Type B pancreatic cell (in vitro differentiated cells): ENCODE data around the gene ZNF804A. TPM values are rescaled to one million over a fixed set of nuclear protein-coding genes. Genes with fewer than 3 reads are reported as not detected.

Experiments
- DNase-seq: peaks from one replicate; pipeline ENCODE4 v3.0.0; 2021; ENCODE audit warnings: mixed read lengths; ENCODE audit not compliant: unreplicated experiment; ENCODE audit errors: extremely low spot score
- H3K27ac Mint-ChIP-seq: 2 replicates; pipeline ENCODE4 v1.8.0; 2021; ENCODE audit warnings: mild to moderate bottlenecking, mixed read lengths
- H3K27me3 Mint-ChIP-seq: 2 replicates; pipeline ENCODE4 v1.8.0; 2021; ENCODE audit warnings: mixed read lengths
- H3K36me3 Mint-ChIP-seq: 2 replicates; pipeline ENCODE4 v1.8.0; 2021; ENCODE audit warnings: mixed read lengths
- H3K4me1 Mint-ChIP-seq: one replicate; pipeline ENCODE4 v1.8.0; 2021; ENCODE audit warnings: mixed read lengths; ENCODE audit not compliant: unreplicated experiment
- H3K4me3 Mint-ChIP-seq: 2 replicates; pipeline ENCODE4 v1.8.0; 2021; ENCODE audit warnings: mild to moderate bottlenecking, mixed read lengths
- H3K9me3 Mint-ChIP-seq: 2 replicates; pipeline ENCODE4 v1.8.0; 2021; ENCODE audit warnings: mixed read lengths
- total RNA-seq: library from RNA; stranded (reverse); gene quantifications from 2 replicates; pipeline ENCODE4 v1.2.1, GENCODE V29; 2021; ENCODE audit warnings: low replicate concordance
- TF ChIP-seq, protein P1 (sequence below): fragments of 200-600 bp; sonication (generic); conservative IDR thresholded peaks from 2 replicates; pipeline ENCODE4 v1.5.0; 2021; ENCODE audit warnings: antibody characterized with exemption, mild to moderate bottlenecking

Gene ZNF804A
- total RNA-seq, 1 donor from 2014 or later: 2.0 TPM

DNA sequence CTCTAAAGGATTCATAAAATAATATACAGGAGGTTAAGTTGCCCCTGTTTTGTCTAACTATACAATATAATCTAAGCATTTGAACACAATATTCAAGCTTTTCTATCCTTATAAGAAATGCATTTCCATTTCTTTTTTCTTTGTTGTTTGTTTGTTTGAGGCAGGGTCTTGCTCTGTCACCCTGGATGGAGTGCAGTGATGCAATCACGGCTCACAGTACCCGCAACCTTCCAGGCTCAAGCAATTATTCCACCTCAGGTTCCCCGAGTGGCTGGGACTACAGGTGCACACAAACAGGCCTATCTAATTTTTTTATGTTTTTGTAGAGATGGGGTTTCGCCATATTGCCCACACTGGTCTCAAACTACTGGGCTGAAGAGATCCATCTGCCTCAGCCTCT lies 307.8 kb downstream of the ZNF804A start:
- DNase-seq: no peak
- TF ChIP-seq, protein P1, sequence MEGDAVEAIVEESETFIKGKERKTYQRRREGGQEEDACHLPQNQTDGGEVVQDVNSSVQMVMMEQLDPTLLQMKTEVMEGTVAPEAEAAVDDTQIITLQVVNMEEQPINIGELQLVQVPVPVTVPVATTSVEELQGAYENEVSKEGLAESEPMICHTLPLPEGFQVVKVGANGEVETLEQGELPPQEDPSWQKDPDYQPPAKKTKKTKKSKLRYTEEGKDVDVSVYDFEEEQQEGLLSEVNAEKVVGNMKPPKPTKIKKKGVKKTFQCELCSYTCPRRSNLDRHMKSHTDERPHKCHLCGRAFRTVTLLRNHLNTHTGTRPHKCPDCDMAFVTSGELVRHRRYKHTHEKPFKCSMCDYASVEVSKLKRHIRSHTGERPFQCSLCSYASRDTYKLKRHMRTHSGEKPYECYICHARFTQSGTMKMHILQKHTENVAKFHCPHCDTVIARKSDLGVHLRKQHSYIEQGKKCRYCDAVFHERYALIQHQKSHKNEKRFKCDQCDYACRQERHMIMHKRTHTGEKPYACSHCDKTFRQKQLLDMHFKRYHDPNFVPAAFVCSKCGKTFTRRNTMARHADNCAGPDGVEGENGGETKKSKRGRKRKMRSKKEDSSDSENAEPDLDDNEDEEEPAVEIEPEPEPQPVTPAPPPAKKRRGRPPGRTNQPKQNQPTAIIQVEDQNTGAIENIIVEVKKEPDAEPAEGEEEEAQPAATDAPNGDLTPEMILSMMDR: no peak
- Mint-ChIP-seq H3K4me3 (no peak overlapping the region), H3K36me3 (no peaks in the 10 kb centered on the region), H3K27ac (no peak overlapping the region), H3K27me3 (no peaks in the 10 kb centered on the region), H3K9me3 (no peaks in the 10 kb centered on the region), H3K4me1 (no peaks in the 10 kb centered on the region)

DNA sequence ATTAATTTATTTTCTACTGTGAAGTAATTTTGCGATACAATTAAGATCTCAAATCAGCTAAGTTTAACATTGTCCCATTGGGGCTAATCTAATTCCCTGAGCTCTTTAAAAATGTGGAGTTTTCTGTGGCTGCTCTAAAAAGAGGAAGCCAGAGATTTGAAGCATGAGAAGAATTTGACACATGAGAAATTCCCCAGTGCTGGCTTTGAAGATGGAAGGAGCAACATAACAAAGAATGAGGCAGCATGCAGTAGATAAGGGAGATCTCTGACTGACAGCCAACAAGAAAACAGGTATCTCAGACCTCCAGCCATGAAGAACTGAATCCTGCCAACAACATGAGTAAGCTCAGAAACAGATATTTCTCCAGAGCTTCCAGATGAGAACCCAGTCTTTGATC lies 308.4 kb downstream of the ZNF804A start:
- no peaks in the 10 kb centered on the region for H3K27me3 Mint-ChIP-seq
- H3K27ac Mint-ChIP-seq: no peak overlapping the region
- no peaks in the 10 kb centered on the region for H3K36me3 Mint-ChIP-seq
- H3K4me3 Mint-ChIP-seq: no peak overlapping the region
- H3K9me3 Mint-ChIP-seq: no peaks in the 10 kb centered on the region
- no peaks in the 10 kb centered on the region for H3K4me1 Mint-ChIP-seq
- DNase-seq: no peak
- TF ChIP-seq, protein P1: no peak

DNA sequence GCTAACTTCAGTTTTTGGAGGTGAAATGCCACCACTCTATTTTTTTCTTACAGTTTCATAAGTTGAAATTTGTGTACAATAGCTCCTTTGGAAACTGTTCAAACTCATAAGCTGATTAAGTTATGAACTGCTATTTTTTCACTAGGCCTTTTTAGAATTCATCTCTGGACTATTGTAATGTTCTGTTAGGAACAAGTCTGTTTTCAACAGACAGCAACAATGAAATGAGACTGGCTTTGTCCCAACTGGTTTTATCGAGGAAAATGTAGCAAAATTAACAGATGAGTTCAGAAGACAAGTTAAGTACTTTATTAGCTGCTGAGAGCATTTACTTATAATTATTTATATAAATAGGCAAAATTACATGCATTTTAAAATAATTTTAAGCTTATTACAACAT lies 310.6 kb downstream of the ZNF804A start:
- Mint-ChIP-seq H3K4me1 (no peaks in the 10 kb centered on the region), H3K36me3 (no peaks in the 10 kb centered on the region), H3K27me3 (no peaks in the 10 kb centered on the region), H3K27ac (no peak overlapping the region), H3K4me3 (no peak overlapping the region), H3K9me3 (no peaks in the 10 kb centered on the region)
- DNase-seq: no peak
- TF ChIP-seq, protein P1: no peak

DNA sequence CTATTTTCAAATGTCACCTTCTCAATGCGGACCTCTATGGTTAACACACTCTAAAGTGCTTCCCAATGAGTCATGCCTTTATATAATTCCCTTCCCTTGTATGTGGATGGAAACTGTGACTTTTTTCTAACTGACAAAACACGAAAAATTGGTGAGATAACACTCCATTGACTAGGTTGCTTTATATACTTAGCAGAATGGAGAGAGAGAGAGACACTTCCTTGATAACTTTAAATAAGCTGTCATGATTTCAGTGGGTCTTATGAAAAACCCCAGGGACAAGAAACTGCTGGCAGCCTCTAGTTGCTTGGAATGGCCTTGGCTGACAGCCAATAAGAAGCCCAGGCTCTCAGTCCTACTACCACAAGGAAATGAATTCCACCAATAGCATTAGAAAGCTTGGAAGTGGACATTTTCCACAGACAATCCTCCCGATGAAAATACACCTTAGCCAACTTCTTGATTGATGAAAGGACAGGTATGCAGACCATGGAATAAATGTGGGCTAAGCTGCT lies 322.2 kb downstream of the ZNF804A start:
- TF ChIP-seq, protein P1: no peak
- Mint-ChIP-seq H3K36me3 (no peaks in the 10 kb centered on the region), H3K4me3 (no peak overlapping the region), H3K9me3 (no peaks in the 10 kb centered on the region), H3K4me1 (no peaks in the 10 kb centered on the region), H3K27ac (no peak overlapping the region), H3K27me3 (no peaks in the 10 kb centered on the region)
- DNase-seq: no peak

DNA sequence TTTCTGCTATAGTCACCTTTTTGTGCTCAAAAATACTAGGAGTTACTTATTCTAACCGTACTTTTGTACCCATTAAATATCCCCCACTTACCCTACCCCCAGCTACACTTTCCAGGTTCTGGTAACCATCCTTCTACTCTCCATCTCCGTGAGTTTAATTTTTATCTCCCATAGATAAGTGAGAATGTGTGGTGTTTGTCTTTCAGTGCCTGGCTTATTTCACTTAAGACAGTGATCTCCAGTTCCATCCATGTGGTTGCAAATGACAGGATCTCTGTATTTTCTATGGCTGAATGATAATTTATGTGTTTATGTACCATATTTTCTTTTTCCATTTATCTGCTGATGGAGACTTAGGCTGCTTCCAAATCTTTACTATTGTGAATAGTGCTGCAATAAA lies 323.3 kb downstream of the ZNF804A start:
- Mint-ChIP-seq H3K9me3 (peaks cover 5% of the 10 kb centered on the region), H3K36me3 (no peaks in the 10 kb centered on the region), H3K27ac (no peak overlapping the region), H3K27me3 (no peaks in the 10 kb centered on the region), H3K4me1 (no peaks in the 10 kb centered on the region), H3K4me3 (no peak overlapping the region)
- DNase-seq: no peak
- TF ChIP-seq, protein P1: no peak

DNA sequence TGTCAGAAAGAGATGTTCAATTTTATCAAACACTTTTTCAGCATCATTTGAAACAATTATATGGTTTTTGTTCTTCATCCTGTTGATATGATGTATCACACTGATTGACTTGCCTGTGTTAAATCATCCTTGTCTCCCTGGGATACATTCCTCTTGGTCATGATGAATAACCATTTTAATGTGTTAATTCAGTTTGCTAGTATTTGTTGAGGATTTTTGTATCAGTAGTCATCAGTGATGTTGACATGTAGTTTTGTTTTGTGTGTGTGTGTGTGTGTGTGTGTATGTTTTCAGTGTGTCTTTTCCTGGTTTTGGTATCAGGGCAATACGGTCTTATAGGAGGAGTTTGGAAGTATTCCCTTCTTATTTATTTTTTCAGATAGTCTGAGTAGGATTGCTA lies 325.4 kb downstream of the ZNF804A start:
- TF ChIP-seq, protein P1: no peak
- H3K27me3 Mint-ChIP-seq: no peaks in the 10 kb centered on the region
- H3K27ac Mint-ChIP-seq: no peak overlapping the region
- DNase-seq: no peak
- no peak overlapping the region for H3K4me3 Mint-ChIP-seq
- no peaks in the 10 kb centered on the region for H3K4me1 Mint-ChIP-seq
- H3K9me3 Mint-ChIP-seq: peaks cover 8% of the 10 kb centered on the region
- H3K36me3 Mint-ChIP-seq: no peaks in the 10 kb centered on the region
